ENCODE results near the gene UTRN. TPM values are rescaled to one million over a fixed set of nuclear protein-coding genes. Genes with fewer than 3 reads are reported as not detected.
A peak's percentile ranks its signal among the peaks of the same experiment; 100 is the strongest.

UTRN gene
- total RNA-seq, 1 experiment from 2014 or later = 84.8 TPM

DNA sequence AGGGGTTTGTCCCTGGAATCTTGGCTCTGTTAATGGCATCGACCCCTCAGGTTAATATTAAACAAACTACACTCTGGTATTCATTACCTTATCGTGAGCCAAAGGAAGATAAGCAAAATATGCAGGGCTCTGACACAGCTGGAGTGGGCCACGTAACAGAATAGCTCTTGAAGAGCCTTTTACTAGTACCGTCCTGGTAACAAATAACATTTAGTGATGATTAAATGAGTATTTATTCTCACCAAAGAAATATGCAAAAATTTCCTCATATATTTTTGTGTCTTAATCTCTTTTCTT, 20.1 kb upstream of the UTRN start:
- TF ChIP-seq, protein P1, sequence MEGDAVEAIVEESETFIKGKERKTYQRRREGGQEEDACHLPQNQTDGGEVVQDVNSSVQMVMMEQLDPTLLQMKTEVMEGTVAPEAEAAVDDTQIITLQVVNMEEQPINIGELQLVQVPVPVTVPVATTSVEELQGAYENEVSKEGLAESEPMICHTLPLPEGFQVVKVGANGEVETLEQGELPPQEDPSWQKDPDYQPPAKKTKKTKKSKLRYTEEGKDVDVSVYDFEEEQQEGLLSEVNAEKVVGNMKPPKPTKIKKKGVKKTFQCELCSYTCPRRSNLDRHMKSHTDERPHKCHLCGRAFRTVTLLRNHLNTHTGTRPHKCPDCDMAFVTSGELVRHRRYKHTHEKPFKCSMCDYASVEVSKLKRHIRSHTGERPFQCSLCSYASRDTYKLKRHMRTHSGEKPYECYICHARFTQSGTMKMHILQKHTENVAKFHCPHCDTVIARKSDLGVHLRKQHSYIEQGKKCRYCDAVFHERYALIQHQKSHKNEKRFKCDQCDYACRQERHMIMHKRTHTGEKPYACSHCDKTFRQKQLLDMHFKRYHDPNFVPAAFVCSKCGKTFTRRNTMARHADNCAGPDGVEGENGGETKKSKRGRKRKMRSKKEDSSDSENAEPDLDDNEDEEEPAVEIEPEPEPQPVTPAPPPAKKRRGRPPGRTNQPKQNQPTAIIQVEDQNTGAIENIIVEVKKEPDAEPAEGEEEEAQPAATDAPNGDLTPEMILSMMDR (IDR thresholded peaks at IDR 0.05; ENCODE audit: unreplicated experiment) = no peak
- intact Hi-C loops (cut with micrococcal nuclease) = no loop called here
- CTCF ChIA-PET = interaction anchor here (1.0 to 1.9 kb wide), 3 partner anchors 12 to 21 kb away, joined by 4 to 7 read pairs (median 5); partner anchors contain the start of gene UTRN

DNA sequence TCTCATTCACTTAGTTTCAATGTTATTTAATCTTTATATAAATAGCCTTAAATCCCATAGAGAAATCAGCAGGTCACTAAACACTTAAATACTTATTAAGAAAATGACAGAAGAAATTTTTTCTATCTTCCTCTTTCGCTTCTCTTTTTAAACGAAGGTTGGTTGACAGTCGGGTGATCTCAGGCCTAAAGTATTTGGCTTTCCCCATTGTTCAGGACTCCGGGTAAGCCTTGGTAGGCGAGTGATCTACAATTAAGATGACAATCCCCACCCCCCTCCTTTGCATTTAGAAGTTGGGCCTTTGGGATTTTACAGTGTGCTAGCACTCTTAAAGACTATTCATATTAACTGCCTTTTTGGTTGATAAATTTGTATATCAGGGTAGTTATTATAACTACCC, 19.7 kb upstream of the UTRN start:
- ChIA-PET POLR2A (interaction anchor here (0.7 to 3.2 kb wide), 16 partner anchors 9 to 170 kb away, joined by 3 to 89 read pairs (median 6); partner anchors contain the start of genes SF3B5 and UTRN), CTCF (interaction anchor here (0.9 to 1.9 kb wide), 4 partner anchors 12 to 48 kb away, joined by 5 to 7 read pairs (median 6); partner anchors contain the start of gene UTRN)
- DNase-seq (ENCODE audit: unreplicated experiment) = peak; percentile 84
- Mint-ChIP-seq H3K36me3 (ENCODE audit: insufficient read depth, unreplicated experiment) (no peaks in the 10 kb centered on the region), H3K27ac (ENCODE audit: low read depth, unreplicated experiment) (peak overlapping the region; percentile 85), H3K9me3 (ENCODE audit: unreplicated experiment) (no peaks in the 10 kb centered on the region), H3K4me1 (ENCODE audit: insufficient read depth, unreplicated experiment) (peaks cover 22% of the 10 kb centered on the region), H3K4me3 (ENCODE audit: unreplicated experiment) (peak overlapping the region; percentile 56), H3K27me3 (ENCODE audit: insufficient read depth, unreplicated experiment) (no peaks in the 10 kb centered on the region)
- no TSS peak for BruUV-seq (replicated peaks)
- intact Hi-C loops (cut with micrococcal nuclease) = no loop called here
- TF ChIP-seq, protein P1 (IDR thresholded peaks at IDR 0.05; ENCODE audit: unreplicated experiment) = no peak

More for the DNA sequence above, 20.1 kb upstream of the UTRN start:
- Mint-ChIP-seq H3K27ac (ENCODE audit: low read depth, unreplicated experiment) (peak overlapping the region; percentile 85), H3K4me1 (ENCODE audit: insufficient read depth, unreplicated experiment) (peaks cover 22% of the 10 kb centered on the region), H3K9me3 (ENCODE audit: unreplicated experiment) (no peaks in the 10 kb centered on the region), H3K4me3 (ENCODE audit: unreplicated experiment) (peak overlapping the region; percentile 56), H3K27me3 (ENCODE audit: insufficient read depth, unreplicated experiment) (no peaks in the 10 kb centered on the region), H3K36me3 (ENCODE audit: insufficient read depth, unreplicated experiment) (no peaks in the 10 kb centered on the region)
- BruUV-seq (replicated peaks) = no TSS peak
- POLR2A ChIA-PET = interaction anchor here (0.8 to 3.2 kb wide), 12 partner anchors 10 to 215 kb away, joined by 3 to 89 read pairs (median 5); partner anchors contain the start of gene UTRN
- no peak for DNase-seq (ENCODE audit: unreplicated experiment)

DNA sequence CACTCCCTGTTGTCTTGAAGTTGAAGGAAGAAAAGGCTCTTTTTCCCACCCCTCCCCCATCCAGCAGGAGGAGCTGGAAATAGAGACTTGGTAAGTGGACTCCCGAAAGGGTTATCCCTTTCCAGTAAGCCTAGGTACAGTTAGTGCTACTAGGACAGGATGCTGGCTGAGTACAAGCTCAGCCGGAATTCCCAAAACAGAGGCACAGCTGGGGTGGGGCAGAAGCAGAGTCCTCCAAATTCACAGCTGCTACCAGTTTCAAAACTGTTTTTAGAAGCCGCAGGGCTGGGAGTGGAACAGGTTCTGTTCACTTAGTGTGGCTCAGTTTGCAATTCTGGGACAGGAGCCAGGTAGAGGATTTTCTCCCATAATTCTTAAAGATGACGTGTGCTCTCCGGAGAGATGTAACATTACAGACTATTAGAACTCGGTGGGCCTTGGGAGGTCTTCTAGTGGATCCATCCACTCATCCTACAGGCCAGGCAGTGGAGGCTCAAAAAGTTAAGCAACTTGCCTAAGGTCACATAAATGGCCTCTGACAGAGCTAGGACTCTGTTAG, 19.0 kb upstream of the UTRN start:
- Mint-ChIP-seq H3K4me3 (ENCODE audit: unreplicated experiment) (peak overlapping the region; percentile 56), H3K9me3 (ENCODE audit: unreplicated experiment) (no peaks in the 10 kb centered on the region), H3K27ac (ENCODE audit: low read depth, unreplicated experiment) (peak overlapping the region; percentile 85), H3K4me1 (ENCODE audit: insufficient read depth, unreplicated experiment) (peaks cover 22% of the 10 kb centered on the region), H3K27me3 (ENCODE audit: insufficient read depth, unreplicated experiment) (no peaks in the 10 kb centered on the region), H3K36me3 (ENCODE audit: insufficient read depth, unreplicated experiment) (no peaks in the 10 kb centered on the region)
- TF ChIP-seq, protein P1 (IDR thresholded peaks at IDR 0.05; ENCODE audit: unreplicated experiment) = no peak
- CTCF ChIA-PET = interaction anchor here (0.6 to 1.9 kb wide), 7 partner anchors 11 to 227 kb away, joined by 3 to 7 read pairs (median 5); partner anchors contain the start of gene UTRN
- intact Hi-C loops (cut with micrococcal nuclease) = loop anchor here (1.0 kb wide), 2 partner anchors 12 to 18 kb away; no protein-coding TSS in a partner anchor
- peak; percentile 99 for DNase-seq (ENCODE audit: unreplicated experiment)
- POLR2A ChIA-PET = interaction anchor here (0.7 to 3.2 kb wide), 15 partner anchors 9 to 170 kb away, joined by 3 to 89 read pairs (median 6); partner anchors contain the start of genes SF3B5 and UTRN
- BruUV-seq (replicated peaks) = no TSS peak

DNA sequence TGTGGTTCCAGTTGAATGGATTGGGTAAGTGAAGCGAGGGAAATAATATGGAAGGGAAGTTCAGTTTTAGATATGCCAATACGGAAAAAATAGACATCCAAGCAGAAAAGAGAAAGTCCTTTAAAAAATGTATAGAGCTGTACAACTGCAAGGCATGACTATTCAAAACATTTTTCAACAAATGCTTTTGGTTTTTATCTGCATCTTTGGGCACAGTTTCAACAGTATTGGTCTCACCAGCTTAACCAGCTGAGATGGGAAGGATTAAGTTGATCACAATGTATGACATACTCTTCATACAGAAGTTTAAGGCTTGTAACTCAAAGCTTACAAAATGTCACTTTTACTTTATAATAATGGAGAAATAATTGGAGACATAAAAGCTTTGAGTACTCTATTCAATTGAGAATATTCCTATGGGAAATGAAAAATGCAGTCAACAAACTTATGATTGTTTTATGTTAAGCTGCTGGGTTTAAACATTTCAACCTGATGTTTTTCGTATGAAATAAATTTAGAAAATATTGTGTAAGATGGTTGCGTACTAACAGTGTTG, 16.3 kb upstream of the UTRN start:
- POLR2A ChIA-PET = interaction anchor here (0.5 to 2.6 kb wide), 6 partner anchors 10 to 213 kb away, joined by 3 to 15 read pairs (median 4); partner anchors contain the start of gene UTRN
- intact Hi-C loops (cut with micrococcal nuclease) = no loop called here
- Mint-ChIP-seq H3K4me3 (ENCODE audit: unreplicated experiment) (no peak overlapping the region), H3K27me3 (ENCODE audit: insufficient read depth, unreplicated experiment) (no peaks in the 10 kb centered on the region), H3K4me1 (ENCODE audit: insufficient read depth, unreplicated experiment) (peaks cover 17% of the 10 kb centered on the region), H3K9me3 (ENCODE audit: unreplicated experiment) (no peaks in the 10 kb centered on the region), H3K36me3 (ENCODE audit: insufficient read depth, unreplicated experiment) (no peaks in the 10 kb centered on the region), H3K27ac (ENCODE audit: low read depth, unreplicated experiment) (no peak overlapping the region)
- CTCF ChIA-PET = interaction anchor here (0.5 to 1.1 kb wide), 4 partner anchors 12 to 163 kb away, joined by 3 to 4 read pairs (median 4); no protein-coding TSS in a partner anchor
- BruUV-seq (replicated peaks) = no TSS peak
- no peak for DNase-seq (ENCODE audit: unreplicated experiment)
- TF ChIP-seq, protein P1 (IDR thresholded peaks at IDR 0.05; ENCODE audit: unreplicated experiment) = no peak

All from MCF 10A (cell line).